ENCODE measurements around the gene RPLP2.

The RPLP2 gene

DNA sequence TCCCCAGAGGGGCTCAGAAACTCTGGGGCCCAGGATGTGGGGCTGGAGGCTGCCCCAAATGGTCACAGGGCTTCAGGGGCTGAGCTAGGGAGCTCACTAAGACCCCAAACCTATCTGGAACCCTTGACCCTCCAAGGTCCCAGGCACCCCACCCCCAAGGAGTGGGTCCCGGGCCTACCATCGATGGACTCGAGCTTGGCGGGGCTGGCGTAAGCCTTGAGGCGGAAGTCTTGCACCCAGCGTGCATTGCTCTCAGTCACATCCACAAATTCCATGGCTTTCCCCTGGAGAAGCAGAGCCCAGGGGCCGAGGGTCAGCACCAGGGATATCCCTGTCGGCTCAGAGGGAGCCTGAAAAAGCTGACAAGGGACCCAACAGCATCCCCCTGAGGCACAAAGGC, 35.9 kb upstream of the RPLP2 start:
- DNase-seq (ENCODE audit: low read depth), result no peak

DNA sequence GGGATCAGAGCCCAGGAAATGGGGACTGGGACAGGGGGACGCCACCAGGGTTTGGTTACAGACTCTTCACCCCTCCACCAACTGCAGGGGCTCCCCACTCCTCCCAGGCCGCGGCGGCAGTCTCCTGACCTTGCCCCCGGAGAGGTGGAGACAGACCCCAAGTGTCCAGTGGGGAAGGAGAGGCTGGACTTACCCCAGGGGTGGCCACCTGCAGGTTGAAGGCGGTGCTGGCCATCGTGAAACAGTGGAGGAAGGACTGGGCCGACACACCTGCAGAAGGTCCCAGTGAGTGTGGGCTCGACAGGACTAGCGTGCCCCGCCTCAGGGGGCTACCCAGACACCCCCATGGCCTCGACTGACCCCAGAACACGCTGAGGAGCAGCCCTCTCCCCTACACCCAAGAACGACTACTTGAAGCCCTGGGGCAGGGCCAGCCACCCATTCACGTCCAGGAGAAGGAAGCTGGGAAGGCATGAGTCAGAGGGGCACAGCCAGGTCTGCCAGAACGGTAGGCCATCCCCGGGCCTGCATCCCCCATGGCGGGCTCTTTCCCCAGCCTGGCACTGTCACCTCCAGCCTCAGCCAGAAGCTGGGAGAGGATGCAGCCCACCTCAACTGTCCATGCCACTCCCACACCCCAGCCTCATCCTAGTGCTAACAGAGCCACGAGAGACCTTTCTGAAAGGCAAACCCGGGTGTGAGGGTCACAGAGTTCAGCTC, 34.7 kb upstream of the RPLP2 start:
- DNase-seq (ENCODE audit: low read depth), result peak; percentile 55

DNA sequence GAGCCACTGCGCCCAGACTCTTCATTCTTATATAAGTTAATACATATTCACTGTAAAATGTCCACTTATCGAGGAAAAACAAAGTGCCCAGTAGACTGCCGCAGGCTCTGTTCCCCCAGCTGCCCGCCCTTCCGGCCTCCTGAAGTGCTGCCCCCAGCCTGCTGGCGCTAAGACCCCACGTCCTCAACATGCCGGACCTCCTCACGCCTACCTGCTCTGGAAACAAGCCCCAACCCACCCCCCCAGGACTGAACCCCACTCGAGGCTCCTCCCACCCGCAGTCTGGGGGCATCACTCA, 33.6 kb upstream of the RPLP2 start:
- no peak for DNase-seq (ENCODE audit: low read depth)

DNA sequence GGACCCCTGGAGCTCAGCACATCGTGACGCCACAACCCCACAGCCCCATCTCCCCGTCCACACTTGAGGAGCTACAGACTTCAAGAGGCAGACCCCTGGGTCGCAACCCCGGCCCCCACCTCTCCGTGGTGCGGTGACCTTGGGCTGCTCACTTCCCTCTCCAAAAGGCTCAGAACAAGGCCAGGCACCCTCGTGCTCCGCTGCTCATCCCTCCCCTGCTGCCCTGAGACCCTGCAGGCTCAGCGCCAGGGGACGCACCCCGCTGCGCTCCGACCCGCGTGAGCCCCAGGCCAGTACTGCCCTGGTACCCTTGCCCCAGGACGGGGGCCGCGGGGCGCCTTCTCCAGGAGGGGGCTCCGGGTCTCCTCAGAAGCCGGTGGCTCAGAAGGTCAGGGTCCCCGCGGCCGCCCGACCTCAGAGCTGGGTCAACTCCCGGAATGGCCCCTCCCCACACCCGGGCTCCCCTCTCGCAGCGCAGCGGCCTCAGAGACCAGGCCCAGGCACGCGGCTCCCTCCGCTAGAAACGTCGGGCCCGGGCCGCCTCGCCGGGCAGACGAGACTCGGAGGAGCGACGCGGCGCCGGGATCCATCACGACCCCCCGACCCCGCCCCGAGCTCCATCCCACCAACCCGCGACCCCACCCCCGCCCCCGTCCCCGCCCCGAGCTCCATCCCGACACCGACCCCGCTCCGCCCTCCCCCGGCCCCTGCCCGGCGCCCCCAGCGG, 33.0 kb upstream of the RPLP2 start:
- DNase-seq (ENCODE audit: low read depth), result peak; percentile 38

- DNase-seq (ENCODE audit: low read depth), result peak; percentile 86
Observed at GRCh38 chr11:777288-778255, 32.2 kb upstream of the RPLP2 start, which contains the start of gene GATD1. Gene GATD1, minus strand, starts transcription at chr11:777487. Its CDS starts 25 bp downstream, at chr11:777462.

DNA sequence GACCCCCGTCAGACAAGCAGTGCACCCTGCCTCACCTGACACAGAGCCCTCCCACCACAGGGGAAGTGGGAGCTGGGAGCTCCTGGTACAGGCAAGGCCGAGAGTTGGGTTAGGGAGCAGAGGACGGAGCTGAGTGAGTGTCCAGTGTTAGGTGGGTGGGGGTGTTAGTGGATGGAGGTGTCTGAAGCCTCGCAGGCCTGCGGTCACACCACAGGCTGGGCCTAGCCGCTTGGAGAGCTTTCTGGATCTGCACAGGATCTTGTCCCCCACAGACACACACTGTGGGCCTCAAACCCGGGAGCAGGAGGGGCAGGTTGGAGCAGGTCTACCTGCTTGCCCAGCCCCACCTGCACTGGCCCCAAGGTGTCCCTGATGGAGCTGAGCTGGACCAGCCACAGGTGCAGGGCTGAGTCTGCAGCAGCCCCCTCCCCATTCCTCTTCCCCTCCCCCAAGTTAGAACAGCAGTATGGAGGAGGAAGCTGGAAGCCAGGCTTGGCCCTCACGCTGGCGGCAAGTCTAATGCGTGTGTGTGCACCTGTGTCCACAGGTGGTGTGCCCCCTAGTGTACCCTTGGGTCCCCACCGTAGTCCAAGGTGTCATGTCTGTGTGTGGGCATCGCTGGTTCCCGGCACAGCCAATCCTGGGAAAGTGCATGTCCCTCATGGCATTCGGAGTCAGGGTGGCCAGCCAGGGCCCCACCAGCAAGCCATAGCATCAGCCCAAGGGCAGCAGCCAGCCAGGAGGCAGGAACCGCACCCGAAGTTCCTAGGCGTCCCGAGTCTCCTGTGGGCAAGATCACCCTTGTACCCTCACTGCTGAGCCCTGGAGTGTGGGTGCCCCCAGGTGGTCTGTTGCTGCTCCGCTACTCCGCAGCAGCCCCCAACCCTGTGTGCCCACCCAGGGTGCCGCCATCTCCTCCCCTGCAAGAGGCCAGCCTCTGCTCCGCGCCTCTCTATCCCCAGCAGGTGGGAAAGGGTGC, 30.5 kb upstream of the RPLP2 start:
- no peak for DNase-seq (ENCODE audit: low read depth)

DNA sequence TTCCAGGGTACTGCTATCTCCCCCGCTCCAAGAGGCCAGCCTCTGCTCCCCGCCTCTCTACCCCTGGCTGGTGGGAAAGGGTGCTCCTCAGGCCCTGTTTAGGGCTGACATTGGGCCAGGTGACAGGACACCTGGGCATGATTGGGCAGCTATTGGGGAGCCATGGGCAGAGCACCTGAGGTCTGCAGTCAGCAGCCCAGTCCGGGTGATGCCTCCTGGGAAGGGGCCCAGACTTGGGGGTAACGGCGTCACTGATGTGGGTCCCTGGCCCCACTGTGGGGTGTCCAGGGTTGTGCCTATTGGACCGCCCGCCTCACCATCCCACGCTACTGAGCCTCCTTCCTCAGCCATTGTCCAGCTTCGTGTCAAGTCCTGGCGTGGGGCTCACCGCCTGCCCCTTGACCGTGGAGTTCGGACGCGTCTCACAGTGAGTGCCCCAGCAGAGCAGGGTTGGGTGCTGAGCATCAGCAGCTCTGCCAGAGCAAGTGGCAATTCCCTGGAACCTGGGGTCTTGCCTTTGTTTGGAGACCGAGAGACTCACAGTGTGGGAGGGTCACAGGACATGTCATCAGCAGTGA, 29.7 kb upstream of the RPLP2 start:
- no peak for DNase-seq (ENCODE audit: low read depth)

GRCh38 chr11:782264-783174, 27.2 kb upstream of the RPLP2 start:
- DNase-seq (ENCODE audit: low read depth), result no peak

- DNase-seq (ENCODE audit: low read depth), result peak; percentile 85
Observed at GRCh38 chr11:783581-784015, 26.2 kb upstream of the RPLP2 start.

DNA sequence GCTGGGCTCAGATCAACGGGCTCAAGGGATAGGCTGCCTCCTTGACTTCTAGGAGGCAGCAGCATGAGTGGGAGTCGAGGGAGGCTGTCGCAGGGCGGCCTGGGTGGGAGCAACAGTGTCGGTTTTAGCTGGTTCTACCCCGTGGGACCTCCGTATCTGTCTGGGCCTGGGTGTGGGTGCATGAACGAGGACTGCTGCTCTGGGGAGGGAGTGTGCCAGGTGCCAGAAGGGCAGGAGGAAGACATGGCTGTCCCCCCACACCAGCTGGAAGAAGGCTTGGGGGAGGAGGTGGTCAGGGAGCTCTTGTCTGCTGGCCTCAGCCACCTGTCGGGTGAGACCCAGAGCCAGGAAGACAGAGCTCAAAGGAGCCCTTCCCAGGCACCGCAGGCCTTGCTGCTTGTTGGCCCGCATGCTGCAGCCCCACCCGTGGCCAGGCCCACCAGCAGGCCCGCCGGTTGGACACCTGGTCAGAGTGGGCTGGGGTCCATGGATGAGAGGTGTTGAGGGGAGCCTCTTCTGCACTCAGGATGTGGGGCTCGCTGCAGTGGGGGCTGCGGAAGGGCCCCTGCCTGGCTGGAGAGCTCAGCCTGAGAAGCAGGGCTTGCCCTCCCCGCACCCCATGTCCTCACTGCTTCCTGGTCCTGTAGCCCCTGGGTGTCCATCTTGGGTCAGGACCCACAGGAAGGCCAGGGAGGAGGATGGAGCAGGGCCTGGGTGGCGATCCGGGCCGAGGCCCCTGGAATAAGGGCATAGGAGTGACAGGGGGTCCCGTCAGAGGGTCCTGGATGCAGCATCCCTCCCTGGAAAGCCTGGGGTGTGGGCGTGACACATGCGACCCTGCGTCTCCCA, 23.3 kb upstream of the RPLP2 start:
- DNase-seq (ENCODE audit: low read depth), result no peak

- DNase-seq (ENCODE audit: low read depth), result no peak
Observed at GRCh38 chr11:787084-787675, 22.6 kb upstream of the RPLP2 start.

DNA sequence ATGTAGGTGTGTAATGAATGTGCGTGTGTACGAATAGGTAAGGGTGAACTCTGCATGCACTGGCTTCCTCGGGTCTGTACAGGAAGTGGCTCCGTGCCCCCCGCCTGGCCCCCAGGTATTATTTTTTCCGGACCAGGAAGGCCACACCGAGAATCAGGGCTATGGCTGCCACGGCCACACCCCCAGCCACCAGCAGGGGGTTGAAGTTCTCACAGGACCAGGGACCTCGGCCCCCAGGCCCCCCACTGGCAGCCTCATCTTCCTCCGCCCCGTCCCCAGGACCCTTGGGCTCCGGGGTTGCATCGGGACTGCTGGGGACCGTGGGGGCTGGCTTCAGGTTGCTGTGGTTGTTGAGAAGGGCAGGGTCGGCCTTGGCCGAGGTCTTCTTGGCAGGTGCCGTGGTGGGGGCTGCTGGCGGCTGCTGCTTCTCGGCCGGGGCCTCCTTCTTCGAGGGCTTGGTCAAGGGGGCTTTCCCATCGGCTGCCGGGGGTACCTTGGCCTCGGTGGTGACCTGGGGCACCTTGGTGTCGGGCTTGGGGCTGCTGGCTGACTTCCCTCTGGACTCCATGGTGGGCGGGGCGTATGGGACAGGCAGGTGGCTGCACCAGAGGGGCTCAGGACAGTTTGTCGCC, 21.6 kb upstream of the RPLP2 start:
- DNase-seq (ENCODE audit: low read depth), result no peak

DNA sequence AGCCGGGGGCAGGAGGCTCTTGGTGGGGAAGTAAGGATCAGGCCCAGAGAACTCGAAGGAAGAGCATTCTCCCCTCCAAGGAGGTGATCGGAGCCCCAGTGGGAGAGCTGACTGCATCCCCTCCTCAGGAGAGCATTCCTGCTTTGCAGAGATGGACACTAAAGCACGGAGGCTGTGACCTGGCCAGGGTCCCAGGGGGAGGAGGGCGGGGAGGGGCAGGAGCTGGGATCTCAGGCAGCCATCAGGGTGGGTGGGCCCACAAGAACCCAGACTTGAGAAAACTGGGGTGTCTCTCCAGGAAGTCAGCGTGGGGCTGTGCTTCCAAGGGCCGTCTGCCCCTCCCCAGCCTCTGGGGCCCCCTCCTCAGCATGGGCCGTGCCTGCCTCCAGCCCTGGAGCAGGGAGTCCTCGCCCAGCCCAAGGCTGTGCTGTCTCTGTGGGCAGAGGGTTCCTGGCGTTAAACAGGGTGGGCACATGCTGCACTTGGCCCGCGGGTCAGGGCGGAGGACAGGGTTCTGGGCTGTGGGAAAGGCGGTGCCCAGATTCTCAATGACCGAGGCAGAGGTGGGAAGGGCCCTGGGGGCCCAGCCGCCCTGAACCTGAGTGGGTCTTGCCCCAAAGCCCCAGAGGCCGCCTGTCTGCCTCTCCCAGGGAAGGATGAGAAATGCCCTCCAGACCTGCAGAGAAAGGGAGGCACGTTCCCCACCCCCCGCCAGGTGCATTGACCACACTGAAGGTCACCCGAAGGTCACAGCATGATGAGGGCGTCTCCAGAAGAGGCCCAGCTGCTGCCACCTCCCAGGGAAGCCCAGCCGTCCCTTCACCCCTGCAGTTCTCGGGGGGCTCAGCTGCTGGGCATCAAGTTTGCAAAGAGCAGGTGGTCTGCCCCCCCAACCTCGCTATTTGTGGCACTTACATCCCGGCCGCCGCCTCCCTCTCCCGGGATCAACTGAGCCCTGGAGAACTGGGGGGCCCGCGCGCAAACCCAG, 20.5 kb upstream of the RPLP2 start:
- no peak for DNase-seq (ENCODE audit: low read depth)

- DNase-seq (ENCODE audit: low read depth), result peak; percentile 65
Observed at GRCh38 chr11:789943-790342, 19.8 kb upstream of the RPLP2 start, which contains the start of gene CEND1. Gene CEND1, minus strand, starts transcription at chr11:790090. Its CDS starts 1,514 bp downstream, at chr11:788576.

DNA sequence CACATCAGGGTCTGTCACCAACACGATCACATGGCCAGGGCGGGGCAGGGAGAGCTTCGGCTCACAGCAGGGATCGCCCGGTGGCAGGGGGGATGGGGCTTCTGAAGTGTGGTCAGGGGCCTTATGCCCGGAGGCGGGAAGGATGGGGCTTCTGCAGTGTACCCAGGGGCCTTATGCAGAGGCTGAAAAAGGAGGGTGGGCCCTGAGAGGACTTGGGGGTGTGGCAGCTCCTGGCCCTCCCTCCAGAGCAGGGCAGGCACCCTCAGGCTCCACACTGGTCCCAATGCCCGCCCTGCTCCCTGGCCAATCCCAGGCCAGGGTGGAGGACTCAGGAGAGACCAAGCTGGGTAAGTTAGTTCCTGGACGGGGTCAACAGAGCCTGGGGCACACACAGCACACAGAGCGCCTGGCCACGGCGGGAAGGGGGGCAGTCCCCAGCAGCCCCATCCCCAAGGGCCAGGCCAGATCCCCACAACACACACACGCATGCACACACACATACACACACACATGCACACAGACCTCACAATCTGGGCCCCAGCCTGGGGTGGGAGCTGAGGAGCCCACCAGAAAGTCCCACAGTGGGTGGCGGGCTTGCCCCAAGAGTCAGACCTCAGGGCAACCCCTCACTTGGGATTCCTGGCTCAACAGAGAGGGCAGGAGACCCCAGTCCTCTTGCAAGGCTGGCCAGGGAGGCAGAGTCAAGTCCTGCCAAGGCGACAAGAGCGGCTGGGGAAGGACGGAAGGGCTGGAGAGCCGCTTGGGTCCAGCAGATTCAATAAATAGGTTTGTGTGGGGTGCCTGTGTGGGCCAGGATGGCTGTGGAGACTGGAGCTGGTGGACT, 18.8 kb upstream of the RPLP2 start:
- DNase-seq (ENCODE audit: low read depth), result peak; percentile 49

All from EH (cell line).